ENCODE results near the gene WNT4.

DNA sequence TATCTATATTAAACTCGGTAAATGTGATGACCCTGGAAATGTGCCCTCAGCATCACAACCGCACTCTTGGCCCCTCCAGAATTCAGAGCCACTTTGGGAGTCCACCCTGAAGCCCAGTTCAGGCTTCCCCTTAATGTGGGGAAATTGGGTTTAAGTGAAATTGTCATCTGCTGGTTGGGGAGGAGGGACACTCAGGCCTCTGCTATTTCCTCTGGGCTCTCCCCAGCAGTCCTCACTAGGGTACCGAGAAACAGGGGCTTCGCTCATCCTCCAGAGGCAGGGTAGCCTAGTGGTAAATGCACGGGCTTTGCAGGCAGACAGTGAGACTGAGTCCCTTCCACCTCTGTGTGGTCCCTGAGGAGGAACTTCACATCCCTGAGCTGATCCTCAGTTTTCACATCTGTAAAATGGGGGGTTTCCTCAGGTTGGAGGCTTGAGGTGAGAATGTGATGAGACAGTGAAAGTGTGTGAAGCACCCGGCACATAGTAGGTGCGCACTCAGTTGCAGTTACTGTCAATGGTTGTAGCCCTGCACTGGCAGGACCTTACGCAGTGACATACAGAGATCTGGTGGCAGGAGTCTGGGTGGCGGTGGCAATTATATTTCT, 14.6 kb upstream of the WNT4 start:
- TF ChIP-seq, protein P1, sequence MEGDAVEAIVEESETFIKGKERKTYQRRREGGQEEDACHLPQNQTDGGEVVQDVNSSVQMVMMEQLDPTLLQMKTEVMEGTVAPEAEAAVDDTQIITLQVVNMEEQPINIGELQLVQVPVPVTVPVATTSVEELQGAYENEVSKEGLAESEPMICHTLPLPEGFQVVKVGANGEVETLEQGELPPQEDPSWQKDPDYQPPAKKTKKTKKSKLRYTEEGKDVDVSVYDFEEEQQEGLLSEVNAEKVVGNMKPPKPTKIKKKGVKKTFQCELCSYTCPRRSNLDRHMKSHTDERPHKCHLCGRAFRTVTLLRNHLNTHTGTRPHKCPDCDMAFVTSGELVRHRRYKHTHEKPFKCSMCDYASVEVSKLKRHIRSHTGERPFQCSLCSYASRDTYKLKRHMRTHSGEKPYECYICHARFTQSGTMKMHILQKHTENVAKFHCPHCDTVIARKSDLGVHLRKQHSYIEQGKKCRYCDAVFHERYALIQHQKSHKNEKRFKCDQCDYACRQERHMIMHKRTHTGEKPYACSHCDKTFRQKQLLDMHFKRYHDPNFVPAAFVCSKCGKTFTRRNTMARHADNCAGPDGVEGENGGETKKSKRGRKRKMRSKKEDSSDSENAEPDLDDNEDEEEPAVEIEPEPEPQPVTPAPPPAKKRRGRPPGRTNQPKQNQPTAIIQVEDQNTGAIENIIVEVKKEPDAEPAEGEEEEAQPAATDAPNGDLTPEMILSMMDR (IDR thresholded peaks at IDR 0.05), result no peak
- no peak for TF ChIP-seq POLR2A (IDR thresholded peaks at IDR 0.05)

Measured in body of pancreas (tissue), 4 donors.